ENCODE data around the gene CREB3L2. TPM values are rescaled to one million over a fixed set of nuclear protein-coding genes. Genes with fewer than 3 reads are reported as not detected.

The CREB3L2 gene
- total RNA-seq, 1 donor from 2014 or later: 65.9 TPM

GRCh38 chr7:137965942-137966640 is 35.8 kb downstream of the CREB3L2 start:
- TF ChIP-seq CTCF (IDR thresholded peaks at IDR 0.05; ENCODE audit: unreplicated experiment): no peak
- Mint-ChIP-seq H3K27me3 (no peaks in the 10 kb centered on the region), H3K4me3 (ENCODE audit: low read depth) (no peak overlapping the region), H3K4me1 (ENCODE audit: low read depth) (peaks cover 35% of the 10 kb centered on the region), H3K9me3 (ENCODE audit: low read depth) (peaks cover 9% of the 10 kb centered on the region), H3K36me3 (ENCODE audit: insufficient read depth) (peaks cover 11% of the 10 kb centered on the region), H3K27ac (peak overlapping the region; percentile 31)
- no peak for DNase-seq (ENCODE audit: low spot score, unreplicated experiment)

- Mint-ChIP-seq H3K9me3 (ENCODE audit: low read depth) (peaks cover 9% of the 10 kb centered on the region), H3K27me3 (no peaks in the 10 kb centered on the region), H3K27ac (no peak overlapping the region), H3K4me3 (ENCODE audit: low read depth) (no peak overlapping the region), H3K4me1 (ENCODE audit: low read depth) (peaks cover 32% of the 10 kb centered on the region), H3K36me3 (ENCODE audit: insufficient read depth) (peaks cover 11% of the 10 kb centered on the region)
- no peak for TF ChIP-seq CTCF (IDR thresholded peaks at IDR 0.05; ENCODE audit: unreplicated experiment)
- no peak for DNase-seq (ENCODE audit: low spot score, unreplicated experiment)
Observed at GRCh38 chr7:137964824-137965545, 36.9 kb downstream of the CREB3L2 start.

- H3K27ac Mint-ChIP-seq: peak overlapping the region; percentile 78
Observed at GRCh38 chr7:137962875-137963507, 38.9 kb downstream of the CREB3L2 start.

GRCh38 chr7:137962491-137962874 is 39.4 kb downstream of the CREB3L2 start:
- TF ChIP-seq CTCF (IDR thresholded peaks at IDR 0.05; ENCODE audit: unreplicated experiment): no peak
- peaks cover 16% of the 10 kb centered on the region for H3K36me3 Mint-ChIP-seq (ENCODE audit: insufficient read depth)
- H3K27ac Mint-ChIP-seq: peak overlapping the region; percentile 78

More at GRCh38 chr7:137962875-137963507, 38.9 kb downstream of the CREB3L2 start:
- no peak for TF ChIP-seq CTCF (IDR thresholded peaks at IDR 0.05; ENCODE audit: unreplicated experiment)
- H3K4me1 Mint-ChIP-seq (ENCODE audit: low read depth): peaks cover 38% of the 10 kb centered on the region
- H3K4me3 Mint-ChIP-seq (ENCODE audit: low read depth): no peak overlapping the region
- no peak for DNase-seq (ENCODE audit: low spot score, unreplicated experiment)
- H3K9me3 Mint-ChIP-seq (ENCODE audit: low read depth): peaks cover 6% of the 10 kb centered on the region
- peaks cover 16% of the 10 kb centered on the region for H3K36me3 Mint-ChIP-seq (ENCODE audit: insufficient read depth)
- H3K27me3 Mint-ChIP-seq: no peaks in the 10 kb centered on the region

More at GRCh38 chr7:137962491-137962874, 39.4 kb downstream of the CREB3L2 start:
- no peak overlapping the region for H3K4me3 Mint-ChIP-seq (ENCODE audit: low read depth)
- H3K4me1 Mint-ChIP-seq (ENCODE audit: low read depth): peaks cover 33% of the 10 kb centered on the region
- DNase-seq (ENCODE audit: low spot score, unreplicated experiment): no peak
- H3K9me3 Mint-ChIP-seq (ENCODE audit: low read depth): peaks cover 6% of the 10 kb centered on the region
- no peaks in the 10 kb centered on the region for H3K27me3 Mint-ChIP-seq
